ENCODE results near the gene CCN5. TPM values are rescaled to one million over a fixed set of nuclear protein-coding genes. Genes with fewer than 3 reads are reported as not detected.
A peak's percentile ranks its signal among the peaks of the same experiment; 100 is the strongest.
"Not testable (repeated sequence)": the region's sequence is repeated elsewhere in the genome, so short reads cannot be mapped to it uniquely, and the experiment has no call there.

CCN5 gene, protein sequence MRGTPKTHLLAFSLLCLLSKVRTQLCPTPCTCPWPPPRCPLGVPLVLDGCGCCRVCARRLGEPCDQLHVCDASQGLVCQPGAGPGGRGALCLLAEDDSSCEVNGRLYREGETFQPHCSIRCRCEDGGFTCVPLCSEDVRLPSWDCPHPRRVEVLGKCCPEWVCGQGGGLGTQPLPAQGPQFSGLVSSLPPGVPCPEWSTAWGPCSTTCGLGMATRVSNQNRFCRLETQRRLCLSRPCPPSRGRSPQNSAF
- total RNA-seq = not detected

DNA sequence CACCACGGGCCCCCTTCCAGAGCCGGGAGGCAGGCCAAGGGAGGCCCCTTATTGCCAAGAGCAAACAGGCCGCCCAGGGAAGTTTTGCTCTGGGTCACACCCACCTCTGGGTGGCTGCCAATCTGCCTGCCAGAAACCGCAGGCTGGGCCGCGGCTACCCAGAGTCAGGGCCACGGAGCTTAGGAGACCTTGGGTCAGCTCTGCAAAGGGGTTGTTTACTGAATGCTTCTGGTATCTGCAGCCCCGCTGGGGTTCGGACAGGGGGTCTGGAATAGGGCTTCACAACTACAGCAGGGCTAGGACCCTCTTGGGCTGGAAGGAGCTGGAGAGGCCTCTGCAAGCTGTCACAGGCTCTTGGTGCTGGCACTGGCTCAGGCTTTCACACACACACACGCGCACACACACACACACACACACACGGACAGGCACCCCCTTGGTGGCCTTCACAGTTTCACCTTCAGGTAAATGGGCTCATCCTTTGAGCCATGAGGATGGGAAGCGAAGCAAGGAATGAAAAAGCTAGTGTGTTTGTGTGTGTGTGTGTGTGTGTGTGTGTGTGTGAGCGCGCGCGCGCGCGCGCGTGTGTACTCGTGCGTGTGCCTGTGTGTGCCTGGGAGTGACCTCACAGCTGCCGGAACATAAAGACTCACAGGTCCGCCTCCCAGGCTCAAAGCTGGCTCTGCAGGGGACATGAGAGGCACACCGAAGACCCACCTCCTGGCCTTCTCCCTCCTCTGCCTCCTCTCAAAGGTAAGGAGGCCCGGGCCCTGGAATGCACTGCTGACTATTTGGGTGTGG is at the start of gene CCN5:
TSS of gene CCN5 (plus strand) at position 669 of the 798 bp plus-strand sequence. CDS start at position 691, 22 bp downstream.
- no peak within 1 kb of the TSS for H3K4me3 Mint-ChIP-seq
- ATAC-seq (peak; percentile 6 to 11), DNase-seq (ENCODE audit: low spot score) (no peak)
- peaks cover 12 to 20% of the 10 kb centered on the region in 2 donors for H3K27me3 Mint-ChIP-seq
- no peaks in the 10 kb centered on the region for H3K36me3 Mint-ChIP-seq
- peaks cover 0 to 2% of the 10 kb centered on the region in 2 donors for H3K4me1 Mint-ChIP-seq (ENCODE audit: low read depth in 2 of 2)
- H3K27ac Mint-ChIP-seq = no peak within 1 kb of the TSS
- H3K9me3 Mint-ChIP-seq = no peaks in the 10 kb centered on the region

DNA sequence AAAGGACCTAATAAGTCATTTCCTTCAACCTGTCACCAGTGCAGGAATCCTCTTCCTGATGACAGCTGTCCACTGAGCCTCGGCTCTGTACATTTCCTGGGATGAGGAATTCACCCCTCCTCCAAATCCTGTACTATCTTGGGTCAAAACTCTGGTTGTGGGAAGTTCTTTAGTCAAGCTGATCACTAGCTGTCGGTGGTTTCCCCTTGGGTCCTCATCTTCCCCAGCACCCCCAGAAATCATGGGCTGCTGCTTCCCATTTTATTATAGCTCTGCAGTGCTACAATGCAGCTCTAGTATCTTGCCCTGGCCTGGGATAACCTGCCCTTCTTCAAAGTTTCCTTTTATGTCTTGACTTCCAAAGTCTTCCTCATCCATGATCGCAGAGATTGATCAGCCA is 49.1 kb upstream of the CCN5 start:
- no peaks in the 10 kb centered on the region for H3K9me3 Mint-ChIP-seq
- no peak for DNase-seq (ENCODE audit: low spot score)
- no peak overlapping the region for H3K27ac Mint-ChIP-seq
- H3K4me3 Mint-ChIP-seq = no peak overlapping the region
- H3K36me3 Mint-ChIP-seq = no peaks in the 10 kb centered on the region
- peaks cover 14 to 15% of the 10 kb centered on the region in 2 donors for H3K4me1 Mint-ChIP-seq (ENCODE audit: low read depth in 2 of 2)
- ATAC-seq = no peak
- no peaks in the 10 kb centered on the region for H3K27me3 Mint-ChIP-seq

DNA sequence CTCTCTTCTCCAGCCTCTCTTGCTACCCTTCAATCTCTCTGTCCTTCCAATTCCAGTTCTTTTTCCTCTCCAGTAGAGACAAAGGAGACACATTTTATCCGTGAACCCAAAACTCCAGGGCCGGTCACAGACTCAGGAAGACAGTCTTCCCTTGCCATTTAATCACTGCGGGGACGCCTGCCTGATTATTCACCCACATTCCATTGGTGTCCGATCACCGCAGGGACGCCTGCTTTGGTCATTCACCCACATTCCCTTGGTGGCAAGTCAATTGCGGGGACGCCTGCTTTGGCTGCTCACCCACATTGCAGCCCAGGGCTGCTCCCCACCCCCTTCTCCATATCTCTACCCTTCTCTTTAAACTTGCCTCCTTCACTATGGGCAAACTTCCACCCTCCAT is 44.3 kb upstream of the CCN5 start:
- peaks cover 26 to 30% of the 10 kb centered on the region in 2 donors for H3K4me1 Mint-ChIP-seq (ENCODE audit: low read depth in 2 of 2)
- ATAC-seq; H3K9me3 Mint-ChIP-seq; DNase-seq (ENCODE audit: low spot score); H3K4me3 Mint-ChIP-seq; H3K27ac Mint-ChIP-seq; H3K36me3 Mint-ChIP-seq; H3K27me3 Mint-ChIP-seq: not testable (repeated sequence)

DNA sequence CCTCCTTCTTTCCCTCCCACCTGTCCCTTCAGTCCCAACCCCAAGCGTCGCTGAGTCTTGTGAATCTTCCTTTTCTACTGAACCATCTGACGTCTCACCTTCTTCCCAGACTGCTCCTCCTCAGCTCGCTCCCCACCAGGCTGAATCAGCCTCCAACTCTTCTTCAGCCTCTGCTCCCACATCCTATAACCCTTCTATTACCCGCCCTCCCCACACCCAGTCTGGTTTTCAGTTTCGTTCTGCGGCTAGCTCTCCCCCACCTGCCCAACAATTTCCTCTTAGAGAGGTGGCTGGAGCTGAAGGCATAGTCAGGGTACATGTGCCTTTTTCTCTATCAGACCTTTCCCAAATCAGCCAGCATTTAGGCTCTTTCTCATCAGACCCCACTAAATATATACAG is 43.6 kb upstream of the CCN5 start:
- H3K9me3 Mint-ChIP-seq, H3K27ac Mint-ChIP-seq, H3K27me3 Mint-ChIP-seq, H3K36me3 Mint-ChIP-seq, H3K4me3 Mint-ChIP-seq: not testable (repeated sequence)
- ATAC-seq (peak; percentile 83 to 88), DNase-seq (ENCODE audit: low spot score) (peak; percentile 78)
- peaks cover 26 to 30% of the 10 kb centered on the region in 2 donors for H3K4me1 Mint-ChIP-seq (ENCODE audit: low read depth in 2 of 2)

DNA sequence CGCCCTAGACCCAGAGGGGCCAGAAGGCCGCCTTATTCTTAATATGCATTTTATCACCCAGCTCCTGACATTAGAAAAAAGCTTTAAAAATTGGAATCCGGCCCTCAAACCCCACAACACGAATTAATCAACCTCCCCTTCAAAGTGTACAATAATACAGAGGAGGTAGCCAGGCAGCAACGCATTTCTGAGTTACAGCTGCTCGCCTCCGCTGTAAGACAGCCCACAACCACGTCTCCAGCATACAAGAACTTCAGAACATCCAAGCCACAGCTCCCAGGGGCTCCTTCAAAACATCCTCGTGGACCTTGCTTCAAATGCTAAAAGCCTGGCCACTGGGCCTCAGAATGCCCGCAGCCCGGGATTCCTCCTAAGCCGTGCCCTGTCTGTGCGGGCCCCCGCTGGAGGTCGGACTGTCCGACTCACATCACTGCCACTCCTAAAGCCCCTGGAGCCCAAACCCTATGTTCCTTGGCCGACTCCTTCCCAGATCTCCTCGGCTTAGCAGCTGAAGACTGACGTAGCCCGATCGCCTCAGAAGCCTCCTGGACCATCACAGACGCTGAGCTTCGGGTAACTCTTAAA is 42.8 kb upstream of the CCN5 start:
- not testable (repeated sequence) for H3K9me3 Mint-ChIP-seq; ATAC-seq; H3K4me3 Mint-ChIP-seq; H3K27me3 Mint-ChIP-seq; H3K36me3 Mint-ChIP-seq; H3K27ac Mint-ChIP-seq; DNase-seq (ENCODE audit: low spot score)
- peaks cover 26 to 30% of the 10 kb centered on the region in 2 donors for H3K4me1 Mint-ChIP-seq (ENCODE audit: low read depth in 2 of 2)

DNA sequence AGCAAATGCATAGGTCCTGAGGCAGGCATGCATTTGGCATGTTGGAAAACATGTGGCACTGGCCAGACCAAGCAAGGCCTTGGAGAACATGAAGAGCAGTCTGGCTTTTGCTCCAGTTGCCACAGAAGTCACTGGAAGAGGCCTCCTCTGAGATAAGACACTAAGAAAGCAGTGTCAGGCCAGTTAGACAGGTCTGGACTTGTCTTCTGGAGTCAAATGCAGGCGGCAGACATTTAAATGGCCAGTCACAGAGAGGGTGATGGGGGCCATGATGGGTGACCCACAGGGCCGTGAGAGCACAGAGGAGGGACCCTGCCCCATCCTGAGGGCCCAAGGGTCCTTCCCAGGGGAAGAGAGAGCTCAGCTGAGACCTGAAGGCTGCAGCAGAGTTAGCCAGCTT is 36.9 kb upstream of the CCN5 start:
- Mint-ChIP-seq H3K9me3 (no peaks in the 10 kb centered on the region), H3K4me3 (no peak overlapping the region), H3K27me3 (no peaks in the 10 kb centered on the region), H3K4me1 (ENCODE audit: low read depth in 2 of 2) (no peaks in the 10 kb centered on the region), H3K36me3 (no peaks in the 10 kb centered on the region), H3K27ac (peak overlapping the region in 1 of 2 donors; percentile 45)
- DNase-seq (ENCODE audit: low spot score) (no peak), ATAC-seq (no peak)

DNA sequence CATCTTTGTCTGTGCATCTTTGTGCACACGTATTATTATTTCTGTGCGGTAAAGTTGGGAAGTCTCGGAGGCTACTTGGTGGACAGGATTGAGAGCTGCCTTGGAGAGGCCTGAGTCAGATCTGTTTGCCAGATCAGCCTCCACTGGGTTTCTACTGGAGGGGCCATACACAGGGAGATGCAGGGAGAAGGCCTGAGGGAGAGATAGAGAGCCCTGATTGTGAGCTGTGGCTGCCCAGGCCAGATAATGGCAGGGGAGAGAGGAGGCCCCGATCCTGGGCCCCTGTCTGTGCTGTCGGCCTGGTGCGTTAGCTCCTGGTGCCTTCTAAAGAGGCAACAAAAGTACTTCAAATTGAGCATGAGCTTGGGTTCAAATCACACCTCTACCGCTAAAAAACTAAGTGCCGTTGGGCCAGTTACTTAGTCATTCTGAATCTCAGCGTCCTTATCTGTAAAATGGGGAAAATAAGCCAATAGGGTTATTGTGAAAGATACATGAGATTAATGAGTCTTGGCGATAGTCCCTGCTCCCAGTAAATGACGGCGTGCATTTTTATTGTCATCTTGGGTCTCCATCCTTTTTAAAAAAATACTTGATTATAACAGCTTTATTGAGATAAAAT is 36.1 kb upstream of the CCN5 start:
- H3K4me3 Mint-ChIP-seq = no peak overlapping the region
- no peaks in the 10 kb centered on the region for H3K36me3 Mint-ChIP-seq
- no peak for ATAC-seq

DNA sequence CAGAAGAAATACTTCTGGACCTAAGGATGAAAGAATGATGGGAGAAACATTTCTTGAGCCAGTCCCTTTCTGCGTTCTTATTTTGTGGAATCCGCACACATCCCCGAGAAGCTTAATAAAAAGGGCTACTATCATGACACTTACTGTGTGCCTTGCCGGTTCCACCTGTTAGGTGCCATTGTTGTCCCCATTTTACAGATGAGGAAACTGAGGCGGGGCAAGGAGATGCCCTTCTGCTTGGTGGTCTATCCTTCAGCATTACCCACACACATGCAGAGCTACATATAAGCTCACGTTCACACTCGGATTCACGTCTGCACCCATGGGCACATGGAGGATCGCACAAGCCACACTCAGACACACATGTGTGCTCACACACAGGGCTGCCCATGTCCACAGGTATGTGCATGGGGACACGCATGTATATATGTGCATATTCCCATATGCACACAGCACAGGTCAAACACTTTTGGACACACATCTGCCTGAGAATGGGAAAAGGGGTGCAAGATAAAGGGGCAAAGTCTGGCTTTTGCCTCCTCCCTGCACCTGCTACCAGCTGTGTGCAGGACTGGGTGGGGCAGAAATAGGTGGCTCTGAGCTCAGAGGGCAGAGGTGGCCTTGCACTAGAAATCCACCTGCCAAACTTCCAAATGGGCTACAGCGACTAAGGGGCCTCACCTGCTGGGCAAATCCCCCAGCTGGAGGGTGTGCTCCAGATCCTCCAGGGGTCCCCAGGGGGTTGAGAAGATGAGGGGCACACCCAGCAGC is 33.2 kb upstream of the CCN5 start:
- Mint-ChIP-seq H3K27ac (no peak overlapping the region), H3K4me3 (no peak overlapping the region), H3K9me3 (no peaks in the 10 kb centered on the region), H3K36me3 (no peaks in the 10 kb centered on the region), H3K4me1 (ENCODE audit: low read depth in 2 of 2) (peaks cover 6 to 7% of the 10 kb centered on the region in 2 donors), H3K27me3 (peaks cover 0 to 4% of the 10 kb centered on the region in 2 donors)
- DNase-seq (ENCODE audit: low spot score) (no peak), ATAC-seq (no peak)

More for the DNA sequence above, 36.1 kb upstream of the CCN5 start:
- no peak overlapping the region for H3K27ac Mint-ChIP-seq
- DNase-seq (ENCODE audit: low spot score) = no peak
- peaks cover 0 to 3% of the 10 kb centered on the region in 2 donors for H3K4me1 Mint-ChIP-seq (ENCODE audit: low read depth in 2 of 2)
- no peaks in the 10 kb centered on the region for H3K27me3 Mint-ChIP-seq
- H3K9me3 Mint-ChIP-seq = no peaks in the 10 kb centered on the region

DNA sequence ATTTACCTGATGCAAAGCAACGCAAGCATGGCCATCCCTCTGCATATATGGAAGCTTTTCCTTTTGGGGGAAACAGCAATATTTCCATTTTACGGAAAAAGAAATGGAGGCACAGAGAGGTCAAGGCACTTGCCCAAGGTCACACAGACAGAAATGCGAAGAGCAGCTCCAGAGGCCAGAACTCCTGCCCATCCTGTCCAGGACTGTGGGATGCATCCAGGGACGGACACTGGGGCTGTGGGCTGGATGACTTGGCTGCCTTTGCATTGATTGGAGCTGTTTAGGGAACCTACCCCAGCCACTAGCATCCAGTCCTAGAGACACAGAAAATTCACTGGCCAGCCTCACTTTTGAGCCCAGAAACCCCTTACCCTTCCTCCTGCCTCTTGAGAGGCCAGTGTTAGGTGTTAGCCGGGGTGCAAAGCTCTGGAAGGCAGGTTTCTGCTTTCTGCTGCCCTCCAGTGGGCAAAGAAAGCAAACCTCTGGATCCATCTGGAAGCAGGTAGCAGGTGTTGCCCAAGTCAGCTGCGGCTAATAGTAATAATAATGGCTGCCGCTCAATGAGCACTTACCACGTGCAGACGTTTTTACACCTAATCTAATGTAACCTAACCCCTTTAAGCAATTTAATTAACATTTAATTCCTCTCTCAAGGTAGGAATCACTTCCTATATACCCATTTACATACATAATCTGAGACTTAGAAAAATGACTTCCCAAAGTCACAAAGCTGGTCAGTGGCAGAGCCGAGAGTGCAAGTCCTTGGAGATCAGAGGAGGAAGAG is 31.7 kb upstream of the CCN5 start:
- DNase-seq (ENCODE audit: low spot score) = no peak
- no peaks in the 10 kb centered on the region for H3K9me3 Mint-ChIP-seq
- H3K4me3 Mint-ChIP-seq = no peak overlapping the region
- peak in 1 of 2 donors; percentile 70 for ATAC-seq
- peaks cover 0 to 7% of the 10 kb centered on the region in 2 donors for H3K27me3 Mint-ChIP-seq
- H3K4me1 Mint-ChIP-seq (ENCODE audit: low read depth in 2 of 2) = peaks cover 6 to 7% of the 10 kb centered on the region in 2 donors
- no peaks in the 10 kb centered on the region for H3K36me3 Mint-ChIP-seq
- H3K27ac Mint-ChIP-seq = peak overlapping the region in 1 of 2 donors; percentile 53

DNA sequence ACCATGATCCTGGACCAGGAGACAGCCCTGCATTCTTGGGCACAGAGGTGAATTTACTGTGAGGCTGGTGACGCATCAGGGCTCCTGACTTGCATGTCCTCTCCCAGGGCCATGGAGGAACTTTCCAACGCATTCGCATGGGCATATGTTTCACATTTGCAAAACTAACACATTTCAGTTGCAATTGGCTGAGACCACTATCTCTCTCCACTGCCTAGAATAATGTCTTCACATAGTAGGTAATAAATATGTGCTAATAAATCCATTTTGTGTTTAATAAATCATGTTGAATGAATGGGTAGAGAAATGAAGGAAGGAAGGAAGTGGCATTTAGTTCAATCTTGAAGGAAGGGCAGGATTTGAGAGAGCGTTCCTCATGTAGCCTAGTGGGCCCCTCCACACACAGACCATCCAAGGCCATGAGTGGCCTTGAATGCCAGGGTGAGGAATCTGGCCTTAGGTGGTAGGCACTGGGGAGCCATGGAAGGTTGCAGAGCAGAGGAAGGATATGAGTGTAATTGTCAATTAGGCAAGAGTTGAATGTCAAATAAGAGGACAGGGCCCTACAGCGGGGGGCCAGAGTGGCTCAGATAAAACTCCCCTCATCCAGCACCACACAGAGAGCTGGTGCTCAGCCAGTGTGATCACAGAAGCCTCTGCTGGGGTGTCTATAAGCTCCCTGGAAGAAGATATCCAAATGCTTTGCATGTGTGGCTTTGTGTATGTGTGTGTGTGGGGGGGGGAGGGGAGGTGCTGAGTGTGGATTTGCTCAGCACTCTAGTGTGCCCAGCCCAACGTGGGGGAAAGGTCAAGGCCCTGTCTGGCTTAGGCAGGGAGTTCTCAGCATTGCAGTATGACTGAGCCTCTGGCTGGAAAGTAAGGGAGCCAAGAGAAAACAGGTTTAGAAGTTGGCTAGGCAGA is 30.9 kb upstream of the CCN5 start:
- Mint-ChIP-seq H3K4me1 (ENCODE audit: low read depth in 2 of 2) (peaks cover 6 to 7% of the 10 kb centered on the region in 2 donors), H3K9me3 (no peaks in the 10 kb centered on the region), H3K27ac (peak overlapping the region in 1 of 2 donors; percentile 53), H3K4me3 (no peak overlapping the region), H3K36me3 (no peaks in the 10 kb centered on the region), H3K27me3 (peaks cover 0 to 7% of the 10 kb centered on the region in 2 donors)
- DNase-seq (ENCODE audit: low spot score) (no peak), ATAC-seq (no peak)

DNA sequence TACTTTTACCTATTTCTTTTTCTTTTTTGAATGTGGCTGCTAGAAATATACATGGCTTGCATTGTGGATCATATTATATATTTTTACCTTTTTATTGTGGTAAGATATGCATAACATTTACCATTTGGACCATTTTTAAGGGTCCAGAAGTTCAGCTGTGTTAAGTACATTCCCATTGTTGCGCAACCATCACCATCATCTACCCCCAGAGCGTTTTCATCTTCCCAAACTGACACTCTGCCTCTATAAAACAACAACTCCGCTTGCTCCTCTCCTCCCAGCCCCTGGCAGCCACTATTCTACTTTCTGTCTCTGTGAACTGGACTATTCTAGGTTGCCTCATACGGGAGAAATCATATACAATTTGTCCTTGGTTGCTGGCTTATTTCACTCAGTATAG is 28.2 kb upstream of the CCN5 start:
- no peak for ATAC-seq
- no peaks in the 10 kb centered on the region for H3K9me3 Mint-ChIP-seq

More for the DNA sequence above, 28.2 kb upstream of the CCN5 start:
- Mint-ChIP-seq H3K36me3 (no peaks in the 10 kb centered on the region), H3K4me1 (ENCODE audit: low read depth in 2 of 2) (peaks cover 6 to 7% of the 10 kb centered on the region in 2 donors), H3K4me3 (no peak overlapping the region), H3K27me3 (peaks cover 7 to 10% of the 10 kb centered on the region in 2 donors), H3K27ac (no peak overlapping the region)
- no peak for DNase-seq (ENCODE audit: low spot score)
